Measurements from ENCODE around the gene TLL2.

The TLL2 gene

GRCh38 chr10:96401036-96401435 lies 112.7 kb downstream of the TLL2 start:
- Histone ChIP-seq H3K4me1 (ENCODE audit: control insufficient read depth, insufficient read depth, low read length) (peaks cover 3% of the 10 kb centered on the region), H3K9ac (ENCODE audit: low read depth, low read length) (no peak overlapping the region), H3K9me3 (ENCODE audit: control insufficient read depth, insufficient read depth, low read length) (no peaks in the 10 kb centered on the region), H3K4me3 (ENCODE audit: low read depth, low read length) (no peak overlapping the region), H3K36me3 (ENCODE audit: control insufficient read depth, insufficient read depth, low read length) (no peaks in the 10 kb centered on the region), H3K27me3 (ENCODE audit: control insufficient read depth, insufficient read depth, low read length) (peaks cover 11% of the 10 kb centered on the region)

DNA sequence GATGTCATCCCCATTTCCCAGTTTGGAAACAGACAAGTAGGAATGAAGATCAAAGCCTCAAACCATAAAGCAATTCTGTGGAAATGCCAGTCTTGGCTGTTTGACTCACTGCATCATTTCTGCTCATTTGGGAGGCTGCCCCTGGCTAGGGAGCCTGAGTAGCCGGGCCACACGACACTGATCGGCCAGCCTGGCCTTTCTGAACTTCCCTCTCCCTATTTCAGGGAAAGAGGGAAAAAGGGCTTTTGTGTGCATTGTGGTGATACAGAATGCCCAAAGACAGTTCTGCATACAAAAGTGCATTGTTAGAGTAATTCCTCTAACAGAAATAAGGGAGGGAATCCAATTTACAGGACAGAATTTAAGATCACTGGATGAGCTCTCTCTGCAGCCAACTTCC lies 113.3 kb downstream of the TLL2 start:
- Histone ChIP-seq H3K9ac (ENCODE audit: low read depth, low read length) (no peak overlapping the region), H3K4me3 (ENCODE audit: low read depth, low read length) (no peak overlapping the region), H3K9me3 (ENCODE audit: control insufficient read depth, insufficient read depth, low read length) (no peaks in the 10 kb centered on the region), H3K27me3 (ENCODE audit: control insufficient read depth, insufficient read depth, low read length) (peaks cover 14% of the 10 kb centered on the region), H3K36me3 (ENCODE audit: control insufficient read depth, insufficient read depth, low read length) (no peaks in the 10 kb centered on the region), H3K4me1 (ENCODE audit: control insufficient read depth, insufficient read depth, low read length) (peaks cover 3% of the 10 kb centered on the region)

DNA sequence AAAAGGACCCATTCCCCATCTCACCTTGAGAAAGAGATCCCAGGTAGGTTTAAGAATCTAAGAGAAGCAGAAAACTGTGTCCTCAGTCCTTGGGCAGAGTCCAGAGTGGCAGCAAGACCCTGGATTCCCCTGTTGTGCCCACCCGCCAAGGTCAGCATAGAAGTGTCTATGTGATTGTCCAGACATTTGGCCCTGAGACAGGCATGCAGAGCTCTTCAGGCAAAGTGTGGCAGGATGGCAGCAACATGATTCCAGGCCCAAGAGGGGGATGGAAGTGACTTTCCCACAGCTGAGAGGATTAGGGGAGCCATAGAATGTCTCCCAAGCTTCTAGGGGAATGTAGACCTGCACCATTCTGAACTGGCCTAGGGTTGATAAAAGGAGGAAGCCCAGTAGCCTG lies 115.8 kb downstream of the TLL2 start:
- Histone ChIP-seq H3K4me1 (ENCODE audit: control insufficient read depth, insufficient read depth, low read length) (peaks cover 3% of the 10 kb centered on the region), H3K4me3 (ENCODE audit: low read depth, low read length) (no peak overlapping the region), H3K27me3 (ENCODE audit: control insufficient read depth, insufficient read depth, low read length) (peaks cover 18% of the 10 kb centered on the region), H3K9me3 (ENCODE audit: control insufficient read depth, insufficient read depth, low read length) (no peaks in the 10 kb centered on the region), H3K9ac (ENCODE audit: low read depth, low read length) (no peak overlapping the region), H3K36me3 (ENCODE audit: control insufficient read depth, insufficient read depth, low read length) (no peaks in the 10 kb centered on the region)

DNA sequence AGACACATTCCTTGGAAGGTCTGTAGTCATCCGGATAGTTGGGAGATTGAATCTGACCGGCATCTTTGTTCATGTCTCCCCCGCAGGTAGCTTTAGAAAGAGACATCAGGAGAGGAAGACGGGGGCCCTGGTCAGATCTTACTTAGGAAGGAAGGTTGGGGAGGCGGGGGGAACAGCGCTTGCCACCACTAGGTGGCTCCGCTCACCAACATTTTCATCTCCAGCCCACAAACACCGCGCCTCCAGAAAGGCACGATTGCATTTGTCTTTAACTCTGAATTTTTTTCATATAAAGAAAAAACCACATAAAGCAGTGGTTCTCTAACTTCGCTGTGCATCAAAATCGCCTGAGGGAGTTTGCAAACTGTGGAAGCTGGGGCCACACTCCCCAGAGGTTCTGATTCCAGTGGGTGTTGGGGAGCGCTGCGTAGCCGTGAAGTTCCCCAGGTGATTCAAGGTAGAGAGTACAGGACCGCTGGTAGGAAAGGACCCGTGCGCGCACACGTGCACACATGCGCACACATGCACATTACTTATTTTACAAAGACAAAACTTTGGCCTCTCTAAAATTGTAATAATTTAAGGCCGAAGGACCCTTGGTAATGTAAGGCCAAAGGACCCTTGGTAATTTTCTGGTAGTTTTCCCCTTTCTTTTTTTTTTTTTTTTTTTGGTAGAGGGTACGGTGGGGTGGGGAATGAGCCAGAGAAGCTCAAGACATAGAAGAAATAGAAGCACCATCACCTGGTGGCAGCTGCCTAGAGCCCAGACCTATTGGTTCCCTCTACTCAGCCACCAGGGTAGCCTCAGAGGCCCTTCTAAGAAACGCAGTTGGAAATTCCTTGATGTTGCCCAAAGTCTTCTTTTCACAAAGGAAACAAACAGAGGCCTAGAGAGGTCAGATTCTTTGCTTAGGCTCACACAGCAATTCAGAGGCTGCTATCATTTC lies 117.5 kb downstream of the TLL2 start:
- H3K27me3 ChIP-seq (ENCODE audit: control insufficient read depth, insufficient read depth, low read length), result peaks cover 18% of the 10 kb centered on the region
- peaks cover 3% of the 10 kb centered on the region for H3K4me1 ChIP-seq (ENCODE audit: control insufficient read depth, insufficient read depth, low read length)
- peak overlapping the region; percentile 55 for H3K4me3 ChIP-seq (ENCODE audit: low read depth, low read length)

DNA sequence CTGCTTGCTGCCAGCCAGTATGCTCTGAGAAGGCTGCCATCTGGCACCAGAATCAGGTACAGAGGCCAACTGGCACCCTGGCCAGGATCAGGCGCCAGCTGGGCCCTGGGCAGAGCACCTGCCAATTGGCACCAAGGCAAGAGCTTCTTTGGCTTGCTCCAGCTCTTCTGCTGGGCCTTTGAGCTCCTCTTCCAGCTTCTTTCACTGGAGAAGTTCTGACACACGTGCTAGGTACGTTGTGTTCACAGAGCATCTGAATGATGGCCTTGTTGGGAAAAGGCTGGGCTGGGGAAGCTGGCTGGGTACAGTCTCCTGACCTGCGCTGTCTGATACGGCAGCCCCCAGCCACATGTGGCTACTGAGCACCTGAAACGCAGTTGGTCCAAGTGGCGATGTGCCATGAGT lies 123.3 kb downstream of the TLL2 start:
- no peak overlapping the region for H3K4me3 ChIP-seq (ENCODE audit: low read depth, low read length)
- H3K4me1 ChIP-seq (ENCODE audit: control insufficient read depth, insufficient read depth, low read length), result no peaks in the 10 kb centered on the region
- H3K9me3 ChIP-seq (ENCODE audit: control insufficient read depth, insufficient read depth, low read length), result no peaks in the 10 kb centered on the region
- no peaks in the 10 kb centered on the region for H3K36me3 ChIP-seq (ENCODE audit: control insufficient read depth, insufficient read depth, low read length)
- peaks cover 4% of the 10 kb centered on the region for H3K27me3 ChIP-seq (ENCODE audit: control insufficient read depth, insufficient read depth, low read length)
- no peak overlapping the region for H3K9ac ChIP-seq (ENCODE audit: low read depth, low read length)

More for the DNA sequence above, 117.5 kb downstream of the TLL2 start:
- Histone ChIP-seq H3K9ac (ENCODE audit: low read depth, low read length) (no peak overlapping the region), H3K9me3 (ENCODE audit: control insufficient read depth, insufficient read depth, low read length) (no peaks in the 10 kb centered on the region), H3K36me3 (ENCODE audit: control insufficient read depth, insufficient read depth, low read length) (no peaks in the 10 kb centered on the region)

DNA sequence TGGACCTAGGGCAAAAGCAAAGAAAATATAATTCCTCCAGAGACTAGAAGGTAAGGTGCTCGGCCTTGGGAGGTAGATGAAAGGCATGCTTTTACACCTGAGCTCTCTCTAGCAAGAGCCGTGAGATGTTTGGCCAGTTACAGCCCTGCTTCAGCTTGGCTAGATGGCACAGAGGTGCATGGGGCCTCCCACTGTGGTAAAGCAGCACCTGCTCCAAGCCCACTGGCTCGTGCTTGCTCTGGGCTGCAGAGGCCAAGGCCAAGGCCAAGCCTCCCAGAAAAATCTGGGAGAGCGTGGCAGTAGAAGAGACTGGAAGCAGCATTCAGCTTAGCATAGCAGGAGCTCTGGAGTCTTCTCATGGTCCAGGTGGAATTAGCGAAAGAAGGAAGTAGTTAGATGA lies 123.9 kb downstream of the TLL2 start:
- no peaks in the 10 kb centered on the region for H3K9me3 ChIP-seq (ENCODE audit: control insufficient read depth, insufficient read depth, low read length)
- peaks cover 2% of the 10 kb centered on the region for H3K27me3 ChIP-seq (ENCODE audit: control insufficient read depth, insufficient read depth, low read length)
- H3K36me3 ChIP-seq (ENCODE audit: control insufficient read depth, insufficient read depth, low read length), result no peaks in the 10 kb centered on the region
- H3K4me3 ChIP-seq (ENCODE audit: low read depth, low read length), result no peak overlapping the region
- no peak overlapping the region for H3K9ac ChIP-seq (ENCODE audit: low read depth, low read length)
- no peaks in the 10 kb centered on the region for H3K4me1 ChIP-seq (ENCODE audit: control insufficient read depth, insufficient read depth, low read length)

DNA sequence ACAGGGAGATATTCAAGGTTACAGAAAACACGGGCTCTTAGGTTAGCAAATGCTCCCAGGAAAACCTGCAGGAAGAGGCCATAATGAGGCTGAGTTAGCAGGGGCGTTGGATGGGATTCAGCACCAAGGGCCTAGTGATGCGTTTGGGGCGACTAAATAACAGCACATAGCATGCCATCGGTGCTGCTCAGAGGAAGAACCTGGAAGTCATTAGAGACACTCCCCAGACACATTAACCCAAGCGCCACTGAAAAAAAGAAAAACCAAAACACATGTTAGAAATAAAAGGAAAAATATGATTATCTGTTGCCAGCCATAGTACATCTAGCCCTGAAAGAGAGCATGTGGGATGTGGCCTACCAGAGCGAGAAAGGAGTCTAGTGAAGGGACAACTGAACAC lies 126.1 kb downstream of the TLL2 start:
- Histone ChIP-seq H3K4me1 (ENCODE audit: control insufficient read depth, insufficient read depth, low read length) (no peaks in the 10 kb centered on the region), H3K27me3 (ENCODE audit: control insufficient read depth, insufficient read depth, low read length) (no peaks in the 10 kb centered on the region)

GRCh38 chr10:96387161-96387560 lies 126.6 kb downstream of the TLL2 start:
- Histone ChIP-seq H3K4me3 (ENCODE audit: low read depth, low read length) (no peak overlapping the region), H3K9ac (ENCODE audit: low read depth, low read length) (no peak overlapping the region), H3K36me3 (ENCODE audit: control insufficient read depth, insufficient read depth, low read length) (no peaks in the 10 kb centered on the region), H3K4me1 (ENCODE audit: control insufficient read depth, insufficient read depth, low read length) (no peaks in the 10 kb centered on the region), H3K27me3 (ENCODE audit: control insufficient read depth, insufficient read depth, low read length) (no peaks in the 10 kb centered on the region), H3K9me3 (ENCODE audit: control insufficient read depth, insufficient read depth, low read length) (no peaks in the 10 kb centered on the region)

More for the DNA sequence above, 126.1 kb downstream of the TLL2 start:
- Histone ChIP-seq H3K36me3 (ENCODE audit: control insufficient read depth, insufficient read depth, low read length) (no peaks in the 10 kb centered on the region), H3K4me3 (ENCODE audit: low read depth, low read length) (no peak overlapping the region), H3K9ac (ENCODE audit: low read depth, low read length) (no peak overlapping the region), H3K9me3 (ENCODE audit: control insufficient read depth, insufficient read depth, low read length) (no peaks in the 10 kb centered on the region)

- no peaks in the 10 kb centered on the region for H3K4me1 ChIP-seq (ENCODE audit: control insufficient read depth, insufficient read depth, low read length)
- no peaks in the 10 kb centered on the region for H3K27me3 ChIP-seq (ENCODE audit: control insufficient read depth, insufficient read depth, low read length)
- H3K9me3 ChIP-seq (ENCODE audit: control insufficient read depth, insufficient read depth, low read length), result no peaks in the 10 kb centered on the region
- H3K4me3 ChIP-seq (ENCODE audit: low read depth, low read length), result no peak overlapping the region
- no peak overlapping the region for H3K9ac ChIP-seq (ENCODE audit: low read depth, low read length)
- H3K36me3 ChIP-seq (ENCODE audit: control insufficient read depth, insufficient read depth, low read length), result no peaks in the 10 kb centered on the region
These were observed 129.2 kb downstream of the TLL2 start for GRCh38 chr10:96384506-96384905.

- Histone ChIP-seq H3K4me1 (ENCODE audit: control insufficient read depth, insufficient read depth, low read length) (no peaks in the 10 kb centered on the region), H3K9me3 (ENCODE audit: control insufficient read depth, insufficient read depth, low read length) (no peaks in the 10 kb centered on the region), H3K36me3 (ENCODE audit: control insufficient read depth, insufficient read depth, low read length) (no peaks in the 10 kb centered on the region), H3K4me3 (ENCODE audit: low read depth, low read length) (no peak overlapping the region), H3K27me3 (ENCODE audit: control insufficient read depth, insufficient read depth, low read length) (no peaks in the 10 kb centered on the region), H3K9ac (ENCODE audit: low read depth, low read length) (no peak overlapping the region)
These were observed 132.9 kb downstream of the TLL2 start for GRCh38 chr10:96380821-96381220.

DNA sequence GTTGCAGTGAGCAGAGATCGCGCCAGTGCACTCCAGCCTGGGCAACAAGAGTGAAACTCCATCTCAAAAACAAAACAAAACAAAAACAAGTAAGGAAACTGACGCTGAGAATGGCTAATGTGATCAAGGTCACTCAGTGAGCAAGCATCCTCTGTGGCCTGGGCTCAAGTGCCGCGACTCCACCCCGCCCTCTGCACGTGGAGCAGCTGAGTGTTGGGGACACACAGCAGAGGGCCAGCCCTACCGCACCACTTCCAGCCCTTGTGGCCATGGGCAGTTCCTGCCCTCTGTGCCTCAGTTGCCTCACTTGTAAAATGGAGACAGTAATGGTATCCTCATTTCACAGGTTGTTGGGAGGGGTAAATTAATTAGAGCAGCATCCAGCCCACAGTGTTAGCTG lies 134.0 kb downstream of the TLL2 start:
- no peaks in the 10 kb centered on the region for H3K36me3 ChIP-seq (ENCODE audit: control insufficient read depth, insufficient read depth, low read length)
- no peak overlapping the region for H3K4me3 ChIP-seq (ENCODE audit: low read depth, low read length)
- no peaks in the 10 kb centered on the region for H3K9me3 ChIP-seq (ENCODE audit: control insufficient read depth, insufficient read depth, low read length)
- H3K9ac ChIP-seq (ENCODE audit: low read depth, low read length), result no peak overlapping the region
- H3K4me1 ChIP-seq (ENCODE audit: control insufficient read depth, insufficient read depth, low read length), result no peaks in the 10 kb centered on the region
- no peaks in the 10 kb centered on the region for H3K27me3 ChIP-seq (ENCODE audit: control insufficient read depth, insufficient read depth, low read length)

DNA sequence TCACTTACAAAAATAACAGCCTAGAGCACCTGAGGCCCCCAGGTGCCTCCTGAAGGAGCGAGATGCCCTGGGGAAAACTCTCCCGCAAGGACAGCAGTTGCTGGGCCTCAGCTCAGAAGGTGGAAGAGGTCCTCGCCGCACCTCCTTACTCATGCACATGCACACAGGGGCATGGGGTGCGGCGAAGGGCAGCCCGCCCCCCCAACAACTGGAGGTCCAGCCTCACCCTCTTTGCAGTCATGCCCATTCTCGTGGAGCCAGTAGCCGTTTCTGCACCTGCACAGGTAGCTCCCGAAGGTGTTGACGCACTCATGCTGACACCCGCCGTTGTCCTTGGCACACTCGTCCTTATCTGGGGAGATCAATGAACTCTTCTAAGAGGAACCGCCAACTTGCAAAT lies 135.0 kb downstream of the TLL2 start:
- Histone ChIP-seq H3K36me3 (ENCODE audit: control insufficient read depth, insufficient read depth, low read length) (no peaks in the 10 kb centered on the region), H3K9ac (ENCODE audit: low read depth, low read length) (no peak overlapping the region), H3K27me3 (ENCODE audit: control insufficient read depth, insufficient read depth, low read length) (peaks cover 6% of the 10 kb centered on the region), H3K4me3 (ENCODE audit: low read depth, low read length) (no peak overlapping the region), H3K9me3 (ENCODE audit: control insufficient read depth, insufficient read depth, low read length) (no peaks in the 10 kb centered on the region), H3K4me1 (ENCODE audit: control insufficient read depth, insufficient read depth, low read length) (no peaks in the 10 kb centered on the region)

Data from iPS-15b (cell line).